B cell (primary cell): ENCODE measurements around the gene SSBP1. TPM values are rescaled to one million over a fixed set of nuclear protein-coding genes. Genes with fewer than 3 reads are reported as not detected.

Experiments used
- ATAC-seq: fragments of 200-7000 bp; cut with Tn5 transposase; one replicate; pipeline ENCODE4 v1.10.0; 2021; ENCODE audit warnings: low read depth, mild to moderate bottlenecking, moderate number of reproducible peaks, moderate library complexity
- CTCF ChIA-PET: fragments of 350-600 bp; sonication (Branson Sonifier 250); formaldehyde crosslinking; loops from one replicate; lab custom pipeline; 2021; ENCODE audit warnings: antibody characterized with exemption, inconsistent platforms; lab: Charles Lee
- POLR2A ChIA-PET: fragments of 350-600 bp; sonication (Branson Sonifier 250); formaldehyde crosslinking; loops from one replicate; lab custom pipeline; 2021; ENCODE audit warnings: antibody characterized with exemption; lab: Charles Lee
- DNase-seq: peaks from one replicate; pipeline ENCODE4 v3.0.0; 2013
- H2AFZ ChIP-seq: 2 replicates; pipeline ENCODE4 v1.6.1; 2012; ENCODE audit warnings: mild to moderate bottlenecking, low read depth, low read length; ENCODE audit not compliant: insufficient read depth, poor library complexity, severe bottlenecking
- H3K27ac ChIP-seq, 2 donors: 1 replicate in 1 of 2; 2 replicates in 1 of 2; pipeline ENCODE4 v1.5.1; 2012 to 2013; ENCODE audit warnings: low read length in 2 of 2, mild to moderate bottlenecking in 2 of 2, moderate library complexity in 1 of 2
- H3K27me3 ChIP-seq, 4 experiments: fragments of 200-600 bp in 1 of 4; sonication (generic) in 1 of 4; replicated peaks in 1 of 4; 1 replicate in 2 of 4; 2 replicates in 2 of 4; pipeline versions ENCODE4 v1.6.1 to v1.7.0; 2013 to 2016; ENCODE audit warnings: low read length in 3 of 4, mild to moderate bottlenecking in 2 of 4, mixed read lengths in 1 of 4, moderate library complexity in 1 of 4; ENCODE audit not compliant: insufficient read depth in 4 of 4, control insufficient read depth in 3 of 4; ENCODE audit errors: control extremely low read depth in 1 of 4
- H3K36me3 ChIP-seq, 2 experiments: replicated peaks in 1 of 2; 1 replicate in 1 of 2; 2 replicates in 1 of 2; pipeline versions ENCODE4 v1.6.1 to v1.7.1; 2013; ENCODE audit warnings: low read length in 1 of 2; ENCODE audit not compliant: insufficient read depth in 2 of 2, control insufficient read depth in 1 of 2; ENCODE audit errors: control extremely low read depth in 1 of 2, extremely low read depth in 1 of 2
- H3K4me1 ChIP-seq, 2 donors: fragments of 200-600 bp in 1 of 2; sonication (generic) in 1 of 2; 1 replicate in 1 of 2; 2 replicates in 1 of 2; pipeline versions ENCODE4 v1.5.1 to v1.6.1; 2013 to 2017; ENCODE audit warnings: low read length in 2 of 2; ENCODE audit not compliant: control insufficient read depth in 2 of 2, insufficient read depth in 2 of 2
- H3K4me2 ChIP-seq: replicated peaks from 2 replicates; pipeline ENCODE3; 2012; ENCODE audit warnings: mild to moderate bottlenecking, low read depth, low read length; ENCODE audit not compliant: poor library complexity, severe bottlenecking
- H3K4me3 ChIP-seq, 5 experiments: fragments of 200-600 bp in 1 of 5; sonication (generic) in 1 of 5; 1 replicate in 3 of 5; 2 replicates in 2 of 5; pipeline versions ENCODE4 v1.5.1 to v1.7.0; 2011 to 2016; ENCODE audit warnings: low read length in 4 of 5, mild to moderate bottlenecking in 4 of 5, low read depth in 2 of 5, control low read depth in 1 of 5, moderate library complexity in 1 of 5; ENCODE audit not compliant: insufficient read depth in 1 of 5; ENCODE audit errors: control extremely low read depth in 1 of 5, extremely low read depth in 1 of 5
- H3K79me2 ChIP-seq: fragments of 200-600 bp; sonication (generic); one replicate; pipeline ENCODE4 v1.6.0; 2016; ENCODE audit warnings: low read length; ENCODE audit not compliant: control insufficient read depth, insufficient read depth
- H3K9ac ChIP-seq: fragments of 200-600 bp; sonication (generic); 2 replicates; pipeline ENCODE4 v1.6.1; 2017; ENCODE audit warnings: mild to moderate bottlenecking, low read length, moderate library complexity
- H3K9me3 ChIP-seq, 3 donors: one replicate each; pipeline versions ENCODE4 v1.6.1 to v1.7.1; 2013; ENCODE audit warnings: low read length in 2 of 3; ENCODE audit not compliant: control insufficient read depth in 2 of 3, insufficient read depth in 1 of 3; ENCODE audit errors: control extremely low read depth in 1 of 3
- H4K20me1 ChIP-seq: 2 replicates; pipeline ENCODE4 v1.6.0; 2012; ENCODE audit warnings: mild to moderate bottlenecking, low read length; ENCODE audit not compliant: insufficient read depth, control insufficient read depth, poor library complexity, severe bottlenecking
- H3K27ac Mint-ChIP-seq: one replicate; pipeline ENCODE4 v1.8.0; 2021; ENCODE audit warnings: mixed read lengths
- H3K27me3 Mint-ChIP-seq: one replicate; pipeline ENCODE4 v1.8.0; 2021; ENCODE audit warnings: mixed read lengths
- H3K4me1 Mint-ChIP-seq: one replicate; pipeline ENCODE4 v1.8.0; 2021; ENCODE audit warnings: mixed read lengths
- H3K4me3 Mint-ChIP-seq: one replicate; pipeline ENCODE4 v1.8.0; 2021; ENCODE audit warnings: mixed read lengths
- H3K9me3 Mint-ChIP-seq: one replicate; pipeline ENCODE4 v1.8.0; 2022; ENCODE audit warnings: mixed read lengths; ENCODE audit not compliant: insufficient read depth
- EZH2 ChIP-seq: IDR thresholded peaks from 2 replicates; pipeline ENCODE4 v1.6.1; 2012; ENCODE audit warnings: borderline replicate concordance, low read depth, mild to moderate bottlenecking, moderate library complexity, low read length; ENCODE audit not compliant: insufficient read depth, poor library complexity, severe bottlenecking
- WGBS: methylation state at CpG from one replicate; pipeline ENCODE4 v1.1.5; 2013; ENCODE audit warnings: missing lambda C conversion rate; ENCODE audit not compliant: insufficient coverage; 5-methylcytosine and 5-hydroxymethylcytosine counted together
- intact Hi-C: fragments of 100-400 bp; cut with micrococcal nuclease; formaldehyde crosslinking; loops from one replicate; pipeline ENCODE4 v1.10.0; 2022
- polyA plus RNA-seq: library from polyadenylated mRNA; depleted of rRNA; stranded (reverse); fragments of >200 nt; gene quantifications from 2 replicates; pipeline ENCODE4 v1.2.3, GENCODE V29; 2012
- total RNA-seq, 2 donors: library from RNA; stranded (reverse); fragments of 120-200 nt in 1 of 2; gene quantifications; 1 replicate in 1 of 2; 2 replicates in 1 of 2; pipeline versions ENCODE4 v1.2.3 to v1.2.4, GENCODE V29; 2013 to 2022
- TF ChIP-seq, protein P1 (sequence below): fragments of 200-600 bp; IDR thresholded peaks from one replicate; pipeline ENCODE4 v1.8.0; 2022; ENCODE audit warnings: antibody characterized with exemption, mild to moderate bottlenecking

SSBP1 gene
- total and polyA plus RNA-seq, 2 donors (not counting 1 experiment from before 2014, with no cell fraction given), result 37.2 to 93.6 TPM

DNA sequence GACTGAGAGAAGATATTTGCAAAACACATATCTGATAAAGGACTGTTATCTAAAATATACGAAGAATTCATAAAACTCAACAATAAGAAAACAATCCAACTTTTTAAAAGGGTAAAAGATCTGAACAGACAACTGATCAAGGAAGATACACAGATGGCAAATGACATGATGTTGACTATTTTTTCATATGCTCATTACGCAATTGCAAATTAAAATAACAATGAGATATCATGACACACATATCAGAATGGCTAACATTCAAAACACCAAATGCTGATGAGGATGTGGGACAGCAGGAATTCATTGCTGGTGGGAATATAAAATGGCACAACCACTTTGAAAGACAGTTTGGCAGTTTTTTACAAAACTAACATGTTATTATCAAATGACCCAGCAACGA is 45.1 kb upstream of the SSBP1 start:
- H2AFZ ChIP-seq, result no peak overlapping the region
- no peak for TF ChIP-seq EZH2
- TF ChIP-seq, protein P1, sequence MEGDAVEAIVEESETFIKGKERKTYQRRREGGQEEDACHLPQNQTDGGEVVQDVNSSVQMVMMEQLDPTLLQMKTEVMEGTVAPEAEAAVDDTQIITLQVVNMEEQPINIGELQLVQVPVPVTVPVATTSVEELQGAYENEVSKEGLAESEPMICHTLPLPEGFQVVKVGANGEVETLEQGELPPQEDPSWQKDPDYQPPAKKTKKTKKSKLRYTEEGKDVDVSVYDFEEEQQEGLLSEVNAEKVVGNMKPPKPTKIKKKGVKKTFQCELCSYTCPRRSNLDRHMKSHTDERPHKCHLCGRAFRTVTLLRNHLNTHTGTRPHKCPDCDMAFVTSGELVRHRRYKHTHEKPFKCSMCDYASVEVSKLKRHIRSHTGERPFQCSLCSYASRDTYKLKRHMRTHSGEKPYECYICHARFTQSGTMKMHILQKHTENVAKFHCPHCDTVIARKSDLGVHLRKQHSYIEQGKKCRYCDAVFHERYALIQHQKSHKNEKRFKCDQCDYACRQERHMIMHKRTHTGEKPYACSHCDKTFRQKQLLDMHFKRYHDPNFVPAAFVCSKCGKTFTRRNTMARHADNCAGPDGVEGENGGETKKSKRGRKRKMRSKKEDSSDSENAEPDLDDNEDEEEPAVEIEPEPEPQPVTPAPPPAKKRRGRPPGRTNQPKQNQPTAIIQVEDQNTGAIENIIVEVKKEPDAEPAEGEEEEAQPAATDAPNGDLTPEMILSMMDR, result no peak
- no peak overlapping the region for H3K9ac ChIP-seq
- no peak overlapping the region for H3K4me3 Mint-ChIP-seq
- H3K4me2 ChIP-seq, result no peak overlapping the region
- ATAC-seq (no peak), DNase-seq (no peak)
- intact Hi-C loops, result no loop called here
- POLR2A ChIA-PET, result no interaction called here
- 91% methylated on average over 1 of the region's 3 CpGs for WGBS
- no peaks in the 10 kb centered on the region for H3K9me3 Mint-ChIP-seq
- CTCF ChIA-PET, result no interaction called here
- H3K27ac ChIP-seq, result no peak overlapping the region
- peaks cover 98% of the 10 kb centered on the region for H3K79me2 ChIP-seq
- H3K27me3 ChIP-seq, result no peaks in the 10 kb centered on the region
- no peaks in the 10 kb centered on the region for H3K27me3 Mint-ChIP-seq
- no peak overlapping the region for H3K4me3 ChIP-seq
- peaks cover 53% of the 10 kb centered on the region for H3K4me1 Mint-ChIP-seq
- H3K9me3 ChIP-seq, result no peaks in the 10 kb centered on the region
- no peak overlapping the region for H3K27ac Mint-ChIP-seq
- H3K4me1 ChIP-seq, result peaks cover 10 to 17% of the 10 kb centered on the region in 2 donors
- H3K36me3 ChIP-seq, result peaks cover 0 to 10% of the 10 kb centered on the region in 2 experiments
- H4K20me1 ChIP-seq, result peaks cover 70% of the 10 kb centered on the region

DNA sequence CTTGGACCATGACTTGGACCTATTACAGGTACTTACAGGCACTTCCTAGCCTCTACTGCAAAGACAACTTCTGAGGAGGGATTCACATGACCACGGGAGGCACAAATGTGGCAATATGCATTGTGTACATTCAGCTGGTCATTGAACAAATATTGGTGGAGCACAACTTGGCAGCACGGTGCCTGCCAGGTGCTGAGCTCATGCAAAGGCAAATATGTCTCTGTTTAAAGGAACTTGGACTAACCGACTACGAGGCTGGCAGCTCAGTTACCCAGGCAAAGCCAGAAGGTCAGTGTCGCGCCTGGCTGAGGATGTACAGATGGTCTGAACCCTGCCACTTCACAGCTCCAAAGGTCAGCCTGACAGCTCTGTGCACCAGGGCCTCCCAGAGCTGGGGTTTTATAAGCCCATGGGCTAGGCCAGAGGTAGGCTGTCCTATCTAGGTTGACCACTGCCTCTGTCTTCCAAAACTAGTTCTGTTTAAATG is 42.3 kb upstream of the SSBP1 start:
- no peak for TF ChIP-seq EZH2
- TF ChIP-seq, protein P1, result no peak
- H3K27me3 Mint-ChIP-seq, result no peaks in the 10 kb centered on the region
- Histone ChIP-seq H3K9me3 (no peaks in the 10 kb centered on the region), H3K27me3 (no peaks in the 10 kb centered on the region), H3K4me3 (no peak overlapping the region), H2AFZ (no peak overlapping the region), H4K20me1 (peaks cover 49% of the 10 kb centered on the region), H3K9ac (no peak overlapping the region), H3K36me3 (peaks cover 0 to 5% of the 10 kb centered on the region in 2 experiments), H3K79me2 (peaks cover 98% of the 10 kb centered on the region), H3K27ac (no peak overlapping the region), H3K4me1 (peaks cover 36% of the 10 kb centered on the region in 2 donors), H3K4me2 (peak overlapping the region; percentile 4)
- WGBS, result 78% methylated on average over 5 of the region's 6 CpGs
- intact Hi-C loops, result no loop called here
- no peak overlapping the region for H3K27ac Mint-ChIP-seq
- no peaks in the 10 kb centered on the region for H3K9me3 Mint-ChIP-seq
- H3K4me1 Mint-ChIP-seq, result peaks cover 74% of the 10 kb centered on the region
- ATAC-seq (no peak), DNase-seq (no peak)
- ChIA-PET POLR2A (no interaction called here), CTCF (interaction anchor here (1.0 to 2.5 kb wide), 4 partner anchors 13 to 43 kb away, joined by 3 to 11 read pairs (median 5); partner anchors contain the start of gene SSBP1)
- H3K4me3 Mint-ChIP-seq, result no peak overlapping the region
